Cardiac septum (tissue), 1 donor: ENCODE data around the gene BUD31. TPM values are rescaled to one million over a fixed set of nuclear protein-coding genes. Genes with fewer than 3 reads are reported as not detected.
A peak's percentile ranks its signal among the peaks of the same experiment; 100 is the strongest.
"Not testable (repeated sequence)": the region's sequence is repeated elsewhere in the genome, so short reads cannot be mapped to it uniquely, and the experiment has no call there.

Source experiments
- DNase-seq: peaks from one replicate; pipeline ENCODE4 v3.0.0-alpha.2; 2020; ENCODE audit warnings: low spot score
- intact Hi-C: fragments of 100-400 bp; cut with DNase I; formaldehyde crosslinking; loops from one replicate; pipeline ENCODE4 v1.14.0; 2022
- total RNA-seq: library from RNA; stranded (reverse); fragmentation: NEBNext Ultra II Directional; extraction: Animal tissue kit (Norgen Biotek cat#: 25700); gene quantifications from one replicate; pipeline ENCODE4 v1.2.1, GENCODE V29; 2021
- donor health status: DM: no; HTN: no; CAD: no.

Gene BUD31
- total RNA-seq, 1 donor from 2014 or later = 46.5 TPM

- no peak for DNase-seq
- intact Hi-C loops = no loop called here
Observed at GRCh38 chr7:99422625-99423024, 13.9 kb downstream of the BUD31 start.

- DNase-seq = no peak
Observed at GRCh38 chr7:99424932-99425730, 16.4 kb downstream of the BUD31 start.

GRCh38 chr7:99428972-99429566 lies 20.3 kb downstream of the BUD31 start:
- intact Hi-C loops = no loop called here
- no peak for DNase-seq

More at GRCh38 chr7:99424932-99425730, 16.4 kb downstream of the BUD31 start:
- intact Hi-C loops = no loop called here

- intact Hi-C loops = no loop called here
- DNase-seq = no peak
Observed at GRCh38 chr7:99429756-99430155, 21.0 kb downstream of the BUD31 start.

GRCh38 chr7:99431756-99432540 lies 23.2 kb downstream of the BUD31 start:
- intact Hi-C loops, DNase-seq: not testable (repeated sequence)

GRCh38 chr7:99433158-99433557 lies 24.4 kb downstream of the BUD31 start:
- intact Hi-C loops = no loop called here
- DNase-seq = no peak

GRCh38 chr7:99437946-99438572 lies 29.3 kb downstream of the BUD31 start:
- no peak for DNase-seq
- intact Hi-C loops = loop anchor here (1.0 kb wide), 1 partner anchor 28 kb away; the partner anchor contains the start of gene ATP5MF

- peak; percentile 98 for DNase-seq
- intact Hi-C loops = loop anchor here (1.0 kb wide), 1 partner anchor 27 kb away; the partner anchor contains the start of gene ATP5MF
Observed at GRCh38 chr7:99438573-99439480, 30.1 kb downstream of the BUD31 start, which contains the start of the genes CPSF4 and PTCD1. TSS of gene CPSF4 (plus strand) at chr7:99438943. CDS start at chr7:99439083, 140 bp downstream. TSS of gene PTCD1 (minus strand) at chr7:99438798. CDS start at chr7:99435242, 3,556 bp downstream.

- DNase-seq = no peak
- intact Hi-C loops = no loop called here
Observed at GRCh38 chr7:99440195-99440594, 31.4 kb downstream of the BUD31 start.

GRCh38 chr7:99446096-99446495 lies 37.3 kb downstream of the BUD31 start:
- intact Hi-C loops = no loop called here
- no peak for DNase-seq

GRCh38 chr7:99447943-99448342 lies 39.2 kb downstream of the BUD31 start:
- intact Hi-C loops = no loop called here
- DNase-seq = no peak

GRCh38 chr7:99448855-99449254 lies 40.1 kb downstream of the BUD31 start:
- intact Hi-C loops = no loop called here
- no peak for DNase-seq

- intact Hi-C loops = no loop called here
- DNase-seq = no peak
Observed at GRCh38 chr7:99449326-99449725, 40.6 kb downstream of the BUD31 start.

- intact Hi-C loops = no loop called here
- no peak for DNase-seq
Observed at GRCh38 chr7:99451936-99452335, 43.2 kb downstream of the BUD31 start.

GRCh38 chr7:99452541-99452940 lies 43.8 kb downstream of the BUD31 start:
- intact Hi-C loops = no loop called here
- DNase-seq = no peak

GRCh38 chr7:99453105-99453504 lies 44.3 kb downstream of the BUD31 start:
- DNase-seq = no peak
- intact Hi-C loops = no loop called here

- intact Hi-C loops = no loop called here
- DNase-seq = no peak
Observed at GRCh38 chr7:99455874-99456273, 47.1 kb downstream of the BUD31 start.

GRCh38 chr7:99456288-99456687 lies 47.5 kb downstream of the BUD31 start:
- intact Hi-C loops = no loop called here
- no peak for DNase-seq
